Measurements from ENCODE around the gene SRSF2.
"Not testable (repeated sequence)": the region's sequence is repeated elsewhere in the genome, so short reads cannot be mapped to it uniquely, and the experiment has no call there.

Gene SRSF2, protein sequence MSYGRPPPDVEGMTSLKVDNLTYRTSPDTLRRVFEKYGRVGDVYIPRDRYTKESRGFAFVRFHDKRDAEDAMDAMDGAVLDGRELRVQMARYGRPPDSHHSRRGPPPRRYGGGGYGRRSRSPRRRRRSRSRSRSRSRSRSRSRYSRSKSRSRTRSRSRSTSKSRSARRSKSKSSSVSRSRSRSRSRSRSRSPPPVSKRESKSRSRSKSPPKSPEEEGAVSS

DNA sequence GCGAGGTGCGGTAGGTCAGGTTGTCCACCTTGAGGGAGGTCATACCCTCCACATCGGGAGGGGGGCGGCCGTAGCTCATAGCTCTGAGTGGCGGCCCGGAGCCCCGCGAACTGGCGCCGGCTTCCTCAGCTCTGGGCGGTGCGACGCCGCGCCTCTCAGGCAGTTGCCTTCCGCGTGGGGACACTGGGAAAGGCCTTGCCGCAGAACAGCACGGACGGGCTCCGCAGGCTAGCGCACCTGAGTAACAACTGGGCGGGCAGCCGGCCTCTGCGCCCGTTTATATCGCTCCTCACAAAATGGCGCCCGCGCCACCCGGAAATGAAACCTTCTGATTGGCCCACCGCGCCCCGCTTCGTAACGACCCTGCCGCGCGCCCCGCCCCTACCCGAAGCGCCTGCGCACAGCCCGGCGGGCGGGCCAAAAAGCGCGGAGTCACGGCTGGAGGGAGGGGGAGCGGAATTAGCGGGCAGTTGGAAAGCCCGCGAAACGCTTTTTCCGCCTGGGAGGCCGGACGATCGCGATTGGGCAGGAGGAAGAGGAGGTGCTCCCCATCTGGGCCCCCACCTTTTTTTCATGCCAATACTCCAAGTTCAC lies at the start of gene SRSF2:
Gene SRSF2 (minus strand): TSS at position 250 of the 594 bp plus-strand sequence. CDS start 171 bp downstream, at position 79.
- peak; percentile 97 for DNase-seq (ENCODE audit: low read depth)

DNA sequence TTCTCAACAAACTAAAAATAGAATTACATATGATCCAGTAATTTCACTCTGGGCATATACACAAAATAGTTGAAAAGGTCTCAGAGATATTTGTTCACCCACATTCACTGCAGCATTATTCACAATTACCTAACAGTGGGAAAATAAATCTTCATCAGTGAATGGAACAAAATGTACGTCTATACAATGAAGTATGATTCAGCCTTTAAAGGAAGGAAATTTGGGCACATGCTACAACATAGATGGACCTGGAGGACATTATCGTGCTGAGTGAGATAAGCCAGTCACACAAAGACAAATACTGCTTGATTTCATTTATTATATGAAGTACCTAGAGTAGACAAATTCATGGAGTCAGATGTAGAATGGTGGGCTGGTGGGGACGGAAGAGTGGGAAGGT lies 47.8 kb upstream of the SRSF2 start:
- DNase-seq (ENCODE audit: low read depth) = peak; percentile 47

DNA sequence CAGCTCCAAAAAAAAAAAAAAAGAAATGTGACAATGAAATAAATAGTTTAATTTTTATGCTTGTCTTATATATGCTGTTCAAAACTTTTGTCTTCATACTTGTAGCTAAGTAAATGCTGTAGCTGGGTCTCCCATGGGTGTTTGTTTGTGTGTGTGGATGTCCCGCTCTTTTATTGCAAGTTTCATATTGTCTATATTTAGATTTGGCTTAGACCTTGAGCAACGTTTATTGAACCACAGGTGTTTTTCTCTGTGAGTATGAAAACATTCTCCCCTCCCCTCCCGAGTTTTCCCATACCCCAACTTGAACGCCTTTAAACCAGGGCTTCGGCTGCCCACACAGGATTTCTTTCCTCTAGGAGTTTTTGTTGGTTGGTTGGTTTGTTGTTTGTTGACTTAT lies 46.0 kb upstream of the SRSF2 start:
- no peak for DNase-seq (ENCODE audit: low read depth)

DNA sequence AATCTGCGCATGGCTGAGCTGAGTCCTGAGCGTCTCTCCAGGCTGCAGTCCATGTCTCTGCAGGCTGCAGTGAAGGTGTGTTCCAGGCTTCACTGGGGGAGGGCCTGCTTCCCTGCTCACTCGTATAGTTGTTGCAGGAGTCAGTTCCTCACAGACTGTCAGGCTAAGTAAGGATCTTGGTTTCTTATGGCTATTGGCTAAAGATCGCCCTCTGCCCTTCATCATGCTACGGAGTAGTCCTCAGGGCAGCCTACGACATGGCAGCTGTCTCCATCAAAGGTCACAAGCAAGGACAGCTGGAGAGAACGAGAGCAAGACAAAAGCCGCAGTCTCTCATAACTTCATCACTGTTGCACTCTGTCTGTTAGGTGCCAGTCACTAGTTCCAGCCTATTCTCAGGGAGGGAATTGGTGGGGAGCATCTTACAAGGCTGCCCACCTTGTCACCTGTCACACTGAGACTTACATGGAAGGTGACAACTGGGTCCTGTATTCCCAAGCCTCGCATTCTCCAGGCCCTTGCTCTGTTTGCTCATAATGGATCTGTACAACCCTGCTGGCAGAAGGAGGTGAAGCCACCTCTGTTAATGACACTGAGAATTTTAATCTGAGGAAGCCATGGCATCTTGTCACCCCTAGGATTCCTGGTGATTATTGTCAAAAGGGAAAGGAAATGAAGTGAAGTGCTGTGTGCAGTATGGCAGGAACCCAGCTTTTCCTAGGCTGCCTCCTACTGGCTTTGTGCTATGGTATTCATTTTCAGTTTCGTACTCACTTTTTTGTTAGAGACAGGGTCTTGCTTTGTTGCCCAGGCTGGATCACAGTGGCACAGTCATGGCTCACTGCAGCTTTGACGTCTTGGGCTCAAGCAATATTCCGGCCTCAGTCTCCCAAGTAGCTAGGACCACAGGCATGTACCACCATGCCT lies 44.2 kb upstream of the SRSF2 start:
- DNase-seq (ENCODE audit: low read depth) = no peak

DNA sequence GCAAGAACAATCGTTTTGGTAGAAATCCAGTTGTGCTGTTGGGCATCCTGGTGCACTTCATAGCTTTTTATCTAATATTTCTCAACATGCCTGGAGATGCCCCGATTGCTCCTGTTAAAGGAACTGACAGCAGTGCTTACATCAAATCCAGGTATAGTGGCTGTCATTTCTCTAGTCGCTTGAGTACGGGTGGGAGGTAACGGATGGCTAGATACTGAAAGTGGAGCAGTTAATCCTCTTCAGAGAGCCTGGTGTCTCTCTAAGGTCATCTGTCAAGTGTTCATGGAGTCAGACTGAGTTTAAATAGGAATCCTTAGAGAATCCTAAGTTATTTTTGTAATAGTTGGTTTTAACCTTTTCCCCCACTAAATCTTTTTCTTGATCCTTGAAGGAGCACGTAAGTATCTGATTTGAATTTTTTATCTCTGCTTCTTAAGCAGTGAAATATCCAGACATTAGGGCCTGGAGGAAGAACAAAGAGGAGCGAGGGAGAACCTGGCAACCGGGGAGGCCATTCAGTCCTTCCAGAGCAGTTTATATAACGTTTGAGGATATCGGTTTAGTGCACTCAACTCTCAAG lies 38.0 kb upstream of the SRSF2 start:
- peak; percentile 9 for DNase-seq (ENCODE audit: low read depth)

DNA sequence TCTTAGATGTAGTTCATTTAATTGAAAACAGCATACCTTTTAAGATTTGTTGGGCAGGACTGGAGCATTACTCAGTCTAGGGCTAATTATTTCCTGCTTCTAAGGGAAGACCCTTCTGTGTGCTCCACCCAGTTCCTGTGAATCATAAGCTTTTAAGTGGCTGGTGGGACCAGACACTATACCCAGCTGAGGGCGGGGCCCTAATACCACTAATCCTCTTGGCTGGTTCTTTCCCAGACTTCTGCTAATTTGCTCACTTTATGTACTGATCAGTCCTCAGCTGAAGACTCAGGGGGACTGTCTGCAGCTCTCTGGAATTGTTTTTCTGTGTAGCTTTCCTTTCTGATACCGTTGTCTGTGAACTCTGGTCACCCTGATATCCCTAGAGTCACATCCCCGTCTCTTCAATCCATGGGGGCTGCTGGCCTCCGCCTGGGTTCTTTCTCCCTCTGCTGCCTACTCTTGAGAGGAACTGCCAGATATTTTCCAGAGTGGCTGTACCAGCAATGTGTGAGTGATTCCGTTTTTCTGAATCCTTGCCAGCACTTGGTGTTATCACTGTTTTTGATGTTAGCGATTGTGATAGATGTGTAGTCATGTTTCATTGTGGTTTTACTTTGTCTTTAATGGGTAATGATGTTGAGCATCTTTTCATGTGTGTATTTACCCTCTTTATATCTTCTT lies 35.9 kb upstream of the SRSF2 start:
- DNase-seq (ENCODE audit: low read depth) = peak; percentile 97

DNA sequence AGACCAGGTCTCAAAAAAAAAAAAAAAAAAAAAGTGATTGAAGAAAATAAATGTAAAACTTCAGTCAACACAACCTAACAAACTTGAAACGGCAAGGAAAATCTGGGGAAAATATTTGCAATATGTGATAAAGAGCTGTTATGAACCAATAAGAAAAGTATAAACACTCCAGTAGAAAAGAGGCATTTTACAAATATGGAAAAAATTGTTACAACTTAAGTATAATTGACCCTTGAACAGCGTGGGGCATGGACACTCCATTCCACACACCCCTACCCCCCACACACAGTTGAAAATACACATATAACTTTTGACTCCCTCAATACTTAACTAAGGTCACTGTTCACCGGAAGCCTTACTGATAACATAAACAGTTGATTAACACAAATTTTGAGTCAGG lies 21.4 kb upstream of the SRSF2 start:
- DNase-seq (ENCODE audit: low read depth) = no peak

DNA sequence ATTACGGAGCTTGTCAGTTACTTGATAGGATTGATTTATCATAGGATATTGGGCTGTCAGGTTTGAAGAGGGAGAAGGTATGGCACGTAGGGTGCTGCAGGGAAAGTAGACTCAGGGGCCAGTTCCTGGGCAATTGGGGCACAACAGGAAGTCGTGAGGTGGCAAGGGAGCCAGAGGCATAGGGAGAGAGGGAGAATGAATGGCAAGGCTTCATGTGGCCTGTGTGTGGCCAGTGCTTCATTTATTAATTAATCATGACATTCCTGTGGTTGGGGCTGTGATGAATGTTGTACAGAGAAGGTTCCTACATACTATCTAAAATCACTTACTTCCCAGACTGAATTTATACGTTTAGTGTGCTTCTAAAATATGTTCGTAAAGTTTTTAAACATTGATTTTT lies 20.1 kb upstream of the SRSF2 start:
- DNase-seq (ENCODE audit: low read depth) = no peak

DNA sequence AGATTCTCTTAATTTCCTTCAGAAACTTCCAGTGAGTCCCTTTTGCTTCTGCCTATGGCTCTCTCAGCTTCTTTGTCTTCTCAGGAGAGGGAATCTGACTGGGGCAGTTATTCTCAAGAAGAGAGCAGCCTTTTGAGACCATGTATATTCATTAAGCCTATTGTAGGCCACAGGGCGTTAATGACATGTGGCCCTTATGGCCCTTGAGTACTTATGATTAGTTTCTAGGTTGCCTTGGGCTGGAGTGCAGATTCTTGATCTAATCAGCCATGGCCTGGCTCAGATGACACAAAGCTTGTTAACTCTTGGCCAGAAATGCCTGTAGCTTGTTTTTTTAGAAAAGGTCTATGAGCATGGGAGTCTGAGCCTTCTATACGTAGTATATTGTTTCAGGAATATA lies 18.2 kb upstream of the SRSF2 start:
- DNase-seq (ENCODE audit: low read depth) = no peak

DNA sequence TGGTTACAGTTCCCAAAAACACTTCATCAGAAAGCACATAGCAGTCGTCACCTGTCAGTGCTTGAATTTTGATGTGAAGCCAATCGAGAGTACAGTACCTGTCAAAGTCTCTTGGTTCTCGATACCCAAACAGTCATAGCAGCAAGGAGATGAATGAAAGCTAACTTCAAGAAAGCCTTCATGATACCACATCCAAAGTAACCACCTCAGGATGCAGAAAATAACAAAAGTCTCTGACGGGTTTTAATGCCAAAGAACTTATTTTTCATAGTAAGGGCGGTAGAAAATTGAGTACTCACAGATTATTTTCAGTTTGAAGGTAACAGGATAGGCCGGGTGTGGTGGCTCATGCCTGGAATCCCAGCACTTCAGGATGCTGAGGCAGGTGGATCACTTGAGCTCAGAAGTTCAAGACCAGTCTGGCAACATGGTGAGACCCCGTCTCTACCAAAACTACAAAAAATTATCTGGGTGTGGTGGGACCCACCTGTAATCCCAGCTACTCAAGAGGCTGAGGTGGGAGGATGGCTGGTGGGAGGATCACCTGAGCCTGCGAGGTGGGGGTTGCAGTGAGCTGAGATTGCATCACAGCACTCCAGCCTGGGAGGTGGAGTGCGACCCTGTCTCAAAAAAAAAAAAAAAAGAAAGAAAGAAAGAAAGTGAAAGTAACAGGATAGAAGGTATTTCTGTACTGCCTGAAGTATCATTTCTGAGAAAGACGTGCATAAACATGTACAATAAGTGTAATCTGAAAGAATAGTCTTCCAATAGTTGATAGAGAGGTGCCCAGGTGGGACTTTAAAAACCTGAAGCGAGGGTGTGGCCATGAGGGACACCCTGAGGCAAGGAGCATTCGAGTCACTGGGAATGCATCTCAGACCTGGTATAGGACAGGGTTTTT lies 16.2 kb upstream of the SRSF2 start:
- DNase-seq (ENCODE audit: low read depth) = no peak

DNA sequence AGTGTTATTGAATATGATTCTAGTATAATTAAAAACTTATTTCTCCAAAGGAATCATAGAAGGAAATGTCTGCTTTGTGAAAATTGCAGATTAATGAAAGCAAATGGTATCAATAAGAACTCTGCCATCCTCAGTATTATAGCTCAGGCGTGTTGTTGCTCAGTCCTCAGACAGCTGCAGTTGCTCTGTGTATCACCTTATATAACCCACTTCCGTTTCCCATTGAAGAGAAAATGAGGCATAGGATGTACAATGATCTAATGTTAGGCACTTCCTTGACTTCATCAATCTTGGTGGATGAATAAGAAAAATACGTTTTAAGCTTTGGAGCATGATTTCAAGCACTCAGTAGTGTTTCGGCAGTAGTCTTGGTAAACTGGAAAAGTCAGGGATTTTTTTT lies 14.9 kb upstream of the SRSF2 start:
- DNase-seq (ENCODE audit: low read depth) = no peak

DNA sequence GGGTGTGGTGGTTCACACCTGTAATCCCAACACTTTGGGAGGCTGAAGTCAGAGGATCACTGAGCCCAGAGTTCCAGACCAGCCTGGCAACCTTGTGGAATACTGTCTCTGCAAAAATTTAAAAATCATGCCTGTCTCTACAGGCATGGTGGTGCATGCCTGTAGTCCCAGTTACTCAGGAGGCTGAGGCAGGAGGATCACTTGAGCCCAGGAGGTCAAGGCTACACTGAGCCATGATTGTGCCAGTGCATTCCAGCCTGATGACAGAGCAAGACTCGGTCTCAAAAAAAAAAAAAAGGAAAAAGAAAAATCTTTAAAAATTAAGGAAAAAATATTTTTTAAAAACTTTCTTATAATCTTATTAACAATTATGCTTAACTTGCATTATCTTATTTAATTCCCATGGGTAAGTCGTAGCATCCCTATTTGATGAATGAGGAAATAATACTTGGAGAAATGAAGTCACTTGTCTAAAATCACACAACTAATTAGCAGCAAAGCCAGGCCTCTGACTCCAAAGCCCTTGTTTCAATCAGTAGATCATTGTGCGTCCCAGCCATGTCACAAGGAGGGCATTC lies 14.4 kb upstream of the SRSF2 start:
- DNase-seq (ENCODE audit: low read depth) = no peak

DNA sequence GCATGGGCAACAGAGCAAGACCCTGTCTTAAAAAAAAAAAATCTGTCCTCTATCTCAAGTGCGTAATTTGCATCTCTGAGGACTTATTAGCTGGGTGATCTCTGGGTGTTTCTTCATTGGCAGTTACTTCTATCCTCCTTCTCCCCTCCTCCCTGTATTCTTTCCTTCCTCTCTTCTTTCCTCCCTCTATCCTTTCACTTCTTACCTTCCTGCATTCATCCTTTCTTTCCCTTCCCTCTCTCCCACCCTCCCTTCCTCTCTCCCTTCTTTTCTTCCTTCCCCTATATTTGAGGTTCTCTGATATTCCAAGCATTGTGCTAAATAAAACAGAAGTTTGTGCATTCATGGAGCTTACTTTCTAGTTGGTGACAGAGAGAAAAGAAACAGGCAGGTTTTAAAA lies 11.5 kb upstream of the SRSF2 start:
- DNase-seq (ENCODE audit: low read depth) = no peak

DNA sequence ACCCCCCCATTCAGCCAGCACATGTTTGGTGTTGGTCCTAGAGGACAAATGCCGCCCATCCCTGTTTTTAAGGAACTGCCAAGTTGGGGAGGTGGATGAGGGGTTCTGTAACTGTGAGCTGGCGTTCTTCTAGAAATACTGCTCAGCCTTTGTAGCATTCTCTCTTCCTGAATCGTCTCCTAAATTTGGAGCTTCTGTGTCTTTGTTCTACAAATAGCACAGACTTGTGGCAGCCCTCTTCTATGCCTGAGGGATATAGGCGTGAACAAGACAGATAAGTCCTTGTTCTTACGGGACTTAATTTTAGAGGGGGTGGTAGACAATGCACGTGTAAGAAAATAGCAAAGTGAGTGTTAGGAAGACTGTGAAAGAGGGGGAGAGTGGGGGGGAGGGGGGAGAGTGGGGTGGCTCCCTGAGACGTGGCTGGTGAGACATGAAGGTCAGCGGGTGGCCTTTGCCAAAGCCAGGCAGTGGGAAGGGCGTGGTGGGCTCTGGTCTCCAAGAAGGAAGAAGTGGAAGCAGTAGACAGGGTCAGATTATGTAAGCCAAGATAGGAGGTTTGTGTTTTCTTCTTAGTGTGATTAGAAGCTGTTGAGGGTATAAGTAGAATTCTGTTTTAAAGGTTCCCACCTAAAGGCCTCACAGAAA lies 10.7 kb upstream of the SRSF2 start:
- DNase-seq (ENCODE audit: low read depth) = no peak

DNA sequence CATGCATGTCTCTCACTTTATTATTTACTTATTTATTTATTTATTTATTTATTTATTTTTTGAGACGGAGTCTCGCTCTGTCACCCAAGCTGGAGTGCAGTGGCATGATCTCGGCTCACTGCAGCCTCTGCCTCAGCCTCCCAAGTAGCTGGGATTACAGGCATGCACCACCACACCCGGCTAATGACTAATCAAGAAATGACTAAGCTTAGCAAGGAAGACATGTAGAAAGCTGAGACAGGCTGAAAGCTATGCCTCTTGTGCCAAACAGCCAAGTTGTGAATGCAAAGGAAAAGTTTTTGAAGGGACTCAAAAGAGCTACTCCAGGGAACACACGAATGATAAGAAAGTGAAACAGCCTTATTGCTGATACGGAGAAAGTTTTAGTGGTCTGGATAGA lies 8.7 kb upstream of the SRSF2 start:
- DNase-seq (ENCODE audit: low read depth) = peak; percentile 47

DNA sequence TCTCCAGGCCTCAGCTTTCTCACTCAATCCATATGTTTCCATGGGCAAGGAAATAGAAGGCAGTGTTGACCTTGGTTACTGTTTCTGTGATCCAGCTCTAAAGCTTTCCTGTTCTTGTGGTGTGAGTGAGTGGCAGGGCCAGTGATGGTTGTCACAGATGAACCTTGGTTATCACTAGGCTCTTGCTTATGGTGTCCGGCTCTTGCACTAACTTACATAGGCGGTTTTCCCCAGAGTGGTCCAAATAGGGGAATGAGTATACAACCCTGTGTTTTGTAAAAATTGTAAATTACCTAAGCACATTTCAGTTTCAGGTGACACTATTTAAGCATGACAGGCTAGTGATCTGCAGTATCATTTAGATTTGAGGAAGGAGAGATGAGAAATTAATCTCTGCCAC lies 7.6 kb upstream of the SRSF2 start:
- no peak for DNase-seq (ENCODE audit: low read depth)

DNA sequence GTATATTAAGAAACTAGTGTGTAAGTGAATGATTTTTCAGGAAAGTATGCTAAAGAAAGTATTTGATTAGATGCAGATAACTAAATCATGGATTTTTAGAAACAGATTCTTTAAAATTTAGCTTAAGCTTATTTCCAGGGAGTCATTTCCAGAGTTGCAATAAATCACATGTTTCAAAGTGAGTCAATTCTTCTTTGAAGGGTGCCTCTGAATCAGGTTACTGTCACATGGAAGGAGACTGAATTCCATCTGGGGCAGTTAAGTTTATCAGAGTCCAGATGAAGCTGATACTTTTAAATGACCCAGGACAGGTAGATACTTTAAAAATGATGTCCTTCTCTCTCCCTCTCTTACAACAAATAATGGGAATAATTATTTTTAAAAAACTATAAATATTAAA lies 5.8 kb upstream of the SRSF2 start:
- DNase-seq (ENCODE audit: low read depth) = no peak

DNA sequence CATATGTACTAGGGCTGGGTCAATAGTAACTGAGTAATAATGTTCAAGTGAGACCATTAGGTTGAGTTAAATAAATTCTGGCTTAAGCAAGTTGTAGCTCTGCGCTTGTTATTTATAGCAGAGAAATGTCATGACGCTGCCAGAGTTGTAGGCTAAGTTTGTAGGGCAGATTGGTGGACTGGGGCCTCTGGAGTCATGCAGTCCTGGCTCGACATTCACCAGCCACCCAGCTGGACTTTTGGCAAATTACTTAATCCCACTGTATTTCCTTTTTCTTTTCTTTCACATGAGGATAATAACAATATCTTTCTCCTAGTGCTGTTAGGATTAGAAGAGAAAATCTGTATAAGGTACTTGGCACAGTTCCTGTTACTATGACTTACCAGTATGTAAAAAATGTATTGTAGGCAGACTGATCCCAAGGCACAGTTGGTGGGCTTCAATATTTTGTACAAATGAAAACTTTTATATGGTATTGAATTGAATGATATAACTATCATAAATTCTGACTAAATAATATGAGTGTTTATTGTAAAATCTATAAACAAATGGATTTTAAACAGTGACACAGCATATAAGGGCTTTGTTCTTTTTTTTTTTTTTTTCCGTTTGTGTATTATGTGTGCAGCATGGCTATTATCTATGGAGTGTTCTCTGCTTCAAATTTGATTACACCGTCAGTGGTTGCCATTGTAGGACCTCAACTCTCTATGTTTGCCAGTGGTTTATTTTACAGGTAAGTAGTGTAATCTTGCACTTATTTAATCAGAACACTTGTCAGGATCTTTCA lies 3.4 kb upstream of the SRSF2 start:
- peak; percentile 68 for DNase-seq (ENCODE audit: low read depth)

DNA sequence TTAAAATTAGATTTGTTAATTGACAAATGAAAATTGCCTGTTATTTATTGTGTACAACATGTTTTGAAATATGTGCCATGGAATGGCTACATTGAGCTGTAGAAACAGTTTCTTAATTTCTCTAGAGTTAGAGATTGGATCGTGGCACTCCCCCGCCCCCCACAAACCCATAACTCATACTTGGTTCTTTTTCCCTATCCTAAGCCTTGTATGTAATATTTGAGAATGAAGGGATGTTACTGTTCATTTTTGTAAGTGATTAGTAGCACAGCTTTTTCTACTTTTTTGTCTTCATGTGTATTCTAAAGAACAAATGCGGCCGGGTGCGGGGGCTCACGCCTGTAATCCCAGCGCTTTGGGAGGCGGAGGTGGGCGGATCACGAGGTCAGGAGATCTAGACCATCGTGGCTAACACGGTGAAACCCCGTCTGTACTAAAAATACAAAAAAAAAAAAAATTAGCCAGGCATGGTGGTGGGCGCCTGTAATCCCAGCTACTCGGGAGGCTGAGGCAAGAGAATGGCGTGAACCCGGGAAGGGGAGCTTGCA lies 2.5 kb upstream of the SRSF2 start:
- not testable (repeated sequence) for DNase-seq (ENCODE audit: low read depth)

All from amniotic epithelial cell (primary cell).